Stimulated activated CD4-positive, alpha-beta T cell treated with anti-CD3 and anti-CD28 coated beads, Interleukin-12 subunit alpha, Interleukin-12 subunit beta, amount 100 ng/mL, for 24 hours (primary cell): ENCODE measurements around the gene IL17RD.

ENCODE experiments used
- DNase-seq, 2 experiments: peaks; one replicate each; pipeline ENCODE4 v3.0.0-alpha.2; 2020; ENCODE audit warnings: low read depth in 2 of 2

IL17RD gene

GRCh38 chr3:57068437-57069089, 96.6 kb downstream of the IL17RD start:
- DNase-seq, result no peak

GRCh38 chr3:57066471-57066870, 98.7 kb downstream of the IL17RD start:
- no peak for DNase-seq

GRCh38 chr3:57065588-57065987, 99.6 kb downstream of the IL17RD start:
- DNase-seq, result no peak

- DNase-seq, result no peak
Measured at GRCh38 chr3:57064572-57064971, 100.6 kb downstream of the IL17RD start.

GRCh38 chr3:57064001-57064400, 101.2 kb downstream of the IL17RD start:
- DNase-seq, result no peak

GRCh38 chr3:57063032-57063431, 102.1 kb downstream of the IL17RD start:
- no peak for DNase-seq

GRCh38 chr3:57062101-57062631, 103.0 kb downstream of the IL17RD start:
- DNase-seq, result no peak

GRCh38 chr3:57061556-57061955, 103.6 kb downstream of the IL17RD start:
- DNase-seq, result no peak

- no peak for DNase-seq
Measured at GRCh38 chr3:57060089-57060821, 104.9 kb downstream of the IL17RD start, which contains the start of gene SPATA12. SPATA12 (plus strand) TSS chr3:57060664; CDS start chr3:57073695, 13,031 bp downstream.

- DNase-seq, result no peak
Measured at GRCh38 chr3:57059411-57059810, 105.7 kb downstream of the IL17RD start.

GRCh38 chr3:57057351-57057750, 107.8 kb downstream of the IL17RD start:
- no peak for DNase-seq

GRCh38 chr3:57053122-57053521, 112.0 kb downstream of the IL17RD start:
- DNase-seq, result no peak

GRCh38 chr3:57052662-57053061, 112.5 kb downstream of the IL17RD start:
- DNase-seq, result no peak

- DNase-seq, result no peak
Measured at GRCh38 chr3:57048728-57049127, 116.4 kb downstream of the IL17RD start.

- no peak for DNase-seq
Measured at GRCh38 chr3:57048052-57048671, 117.0 kb downstream of the IL17RD start.

- no peak for DNase-seq
Measured at GRCh38 chr3:57046101-57046765, 118.9 kb downstream of the IL17RD start.

GRCh38 chr3:57043518-57043917, 121.6 kb downstream of the IL17RD start:
- no peak for DNase-seq

- DNase-seq, result no peak
Measured at GRCh38 chr3:57041674-57042073, 123.5 kb downstream of the IL17RD start.
